ENCODE data around the gene GABBR1. TPM values are rescaled to one million over a fixed set of nuclear protein-coding genes. Genes with fewer than 3 reads are reported as not detected.
"Not testable (repeated sequence)": the region's sequence is repeated elsewhere in the genome, so short reads cannot be mapped to it uniquely, and the experiment has no call there.

Gene GABBR1
- total RNA-seq, 2 donors from 2014 or later: 16.4 to 32.0 TPM

- no peaks in the 10 kb centered on the region for H3K27me3 ChIP-seq
- no peaks in the 10 kb centered on the region for H3K36me3 ChIP-seq
- H3K4me1 ChIP-seq: no peaks in the 10 kb centered on the region
- H3K4me3 ChIP-seq: no peak overlapping the region
- no peaks in the 10 kb centered on the region for H3K9me3 ChIP-seq
- no peak for DNase-seq (ENCODE audit: low spot score)
- TF ChIP-seq, protein P1, sequence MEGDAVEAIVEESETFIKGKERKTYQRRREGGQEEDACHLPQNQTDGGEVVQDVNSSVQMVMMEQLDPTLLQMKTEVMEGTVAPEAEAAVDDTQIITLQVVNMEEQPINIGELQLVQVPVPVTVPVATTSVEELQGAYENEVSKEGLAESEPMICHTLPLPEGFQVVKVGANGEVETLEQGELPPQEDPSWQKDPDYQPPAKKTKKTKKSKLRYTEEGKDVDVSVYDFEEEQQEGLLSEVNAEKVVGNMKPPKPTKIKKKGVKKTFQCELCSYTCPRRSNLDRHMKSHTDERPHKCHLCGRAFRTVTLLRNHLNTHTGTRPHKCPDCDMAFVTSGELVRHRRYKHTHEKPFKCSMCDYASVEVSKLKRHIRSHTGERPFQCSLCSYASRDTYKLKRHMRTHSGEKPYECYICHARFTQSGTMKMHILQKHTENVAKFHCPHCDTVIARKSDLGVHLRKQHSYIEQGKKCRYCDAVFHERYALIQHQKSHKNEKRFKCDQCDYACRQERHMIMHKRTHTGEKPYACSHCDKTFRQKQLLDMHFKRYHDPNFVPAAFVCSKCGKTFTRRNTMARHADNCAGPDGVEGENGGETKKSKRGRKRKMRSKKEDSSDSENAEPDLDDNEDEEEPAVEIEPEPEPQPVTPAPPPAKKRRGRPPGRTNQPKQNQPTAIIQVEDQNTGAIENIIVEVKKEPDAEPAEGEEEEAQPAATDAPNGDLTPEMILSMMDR (IDR thresholded peaks at IDR 0.05): no peak
- H3K27ac ChIP-seq: no peak overlapping the region
These were observed 38.0 kb upstream of the GABBR1 start for GRCh38 chr6:29671026-29671425.

DNA sequence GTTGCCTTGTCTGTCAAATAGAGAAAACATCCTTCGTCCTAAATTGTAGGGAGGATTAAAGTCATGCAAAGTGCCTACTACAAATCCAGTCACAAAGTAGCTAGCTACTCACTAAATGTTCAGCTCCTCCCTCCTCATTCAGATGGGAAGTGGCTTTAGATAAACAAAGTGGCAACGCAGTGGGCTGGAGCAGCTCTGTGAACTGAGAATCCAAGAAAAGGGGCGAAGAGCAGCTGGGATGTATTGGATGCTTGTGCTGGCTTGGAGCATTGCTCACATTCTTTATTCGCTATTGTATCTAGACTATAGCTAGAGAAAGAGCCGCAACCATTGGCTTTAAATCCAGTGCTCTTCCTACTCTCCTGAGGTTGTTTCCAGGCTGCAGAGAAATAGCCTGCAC, 34.2 kb upstream of the GABBR1 start:
- TF ChIP-seq, protein P1 (IDR thresholded peaks at IDR 0.05): no peak
- no peak for DNase-seq (ENCODE audit: low spot score)
- Histone ChIP-seq H3K36me3 (no peaks in the 10 kb centered on the region), H3K27ac (peak overlapping the region in 1 of 2 donors; percentile 25), H3K4me3 (no peak overlapping the region), H3K4me1 (no peaks in the 10 kb centered on the region), H3K9me3 (no peaks in the 10 kb centered on the region), H3K27me3 (no peaks in the 10 kb centered on the region)

- DNase-seq (ENCODE audit: low spot score): no peak
- Histone ChIP-seq H3K27me3 (no peaks in the 10 kb centered on the region), H3K27ac (peak overlapping the region in 1 of 2 donors; percentile 25)
These were observed 33.8 kb upstream of the GABBR1 start for GRCh38 chr6:29666826-29667130.

GRCh38 chr6:29665942-29666825, 33.2 kb upstream of the GABBR1 start:
- H3K9me3 ChIP-seq: no peaks in the 10 kb centered on the region
- no peak overlapping the region for H3K4me3 ChIP-seq
- H3K27me3 ChIP-seq: no peaks in the 10 kb centered on the region
- H3K27ac ChIP-seq: peak overlapping the region in 1 of 2 donors; percentile 25
- no peak for DNase-seq (ENCODE audit: low spot score)
- TF ChIP-seq, protein P1 (IDR thresholded peaks at IDR 0.05): no peak
- no peaks in the 10 kb centered on the region for H3K36me3 ChIP-seq
- no peaks in the 10 kb centered on the region for H3K4me1 ChIP-seq

More at GRCh38 chr6:29666826-29667130, 33.8 kb upstream of the GABBR1 start:
- Histone ChIP-seq H3K4me3 (no peak overlapping the region), H3K36me3 (no peaks in the 10 kb centered on the region), H3K4me1 (no peaks in the 10 kb centered on the region), H3K9me3 (no peaks in the 10 kb centered on the region)
- TF ChIP-seq, protein P1 (IDR thresholded peaks at IDR 0.05): no peak

- H3K4me1 ChIP-seq: no peaks in the 10 kb centered on the region
- H3K36me3 ChIP-seq: no peaks in the 10 kb centered on the region
- no peaks in the 10 kb centered on the region for H3K9me3 ChIP-seq
- H3K27me3 ChIP-seq: no peaks in the 10 kb centered on the region
- no peak for DNase-seq (ENCODE audit: low spot score)
- H3K27ac ChIP-seq: no peak overlapping the region
- TF ChIP-seq, protein P1 (IDR thresholded peaks at IDR 0.05): no peak
- H3K4me3 ChIP-seq: no peak overlapping the region
These were observed 30.5 kb upstream of the GABBR1 start for GRCh38 chr6:29663300-29664042.

- not testable (repeated sequence) for DNase-seq (ENCODE audit: low spot score); H3K4me3 ChIP-seq; H3K9me3 ChIP-seq; H3K4me1 ChIP-seq; H3K36me3 ChIP-seq; H3K27me3 ChIP-seq; H3K27ac ChIP-seq
These were observed 28.6 kb upstream of the GABBR1 start for GRCh38 chr6:29661502-29662141.

All from right atrium auricular region (tissue), 2 donors.